Measurements from ENCODE around the gene PHF12.
A peak's percentile ranks its signal among the peaks of the same experiment; 100 is the strongest.

Gene PHF12

DNA sequence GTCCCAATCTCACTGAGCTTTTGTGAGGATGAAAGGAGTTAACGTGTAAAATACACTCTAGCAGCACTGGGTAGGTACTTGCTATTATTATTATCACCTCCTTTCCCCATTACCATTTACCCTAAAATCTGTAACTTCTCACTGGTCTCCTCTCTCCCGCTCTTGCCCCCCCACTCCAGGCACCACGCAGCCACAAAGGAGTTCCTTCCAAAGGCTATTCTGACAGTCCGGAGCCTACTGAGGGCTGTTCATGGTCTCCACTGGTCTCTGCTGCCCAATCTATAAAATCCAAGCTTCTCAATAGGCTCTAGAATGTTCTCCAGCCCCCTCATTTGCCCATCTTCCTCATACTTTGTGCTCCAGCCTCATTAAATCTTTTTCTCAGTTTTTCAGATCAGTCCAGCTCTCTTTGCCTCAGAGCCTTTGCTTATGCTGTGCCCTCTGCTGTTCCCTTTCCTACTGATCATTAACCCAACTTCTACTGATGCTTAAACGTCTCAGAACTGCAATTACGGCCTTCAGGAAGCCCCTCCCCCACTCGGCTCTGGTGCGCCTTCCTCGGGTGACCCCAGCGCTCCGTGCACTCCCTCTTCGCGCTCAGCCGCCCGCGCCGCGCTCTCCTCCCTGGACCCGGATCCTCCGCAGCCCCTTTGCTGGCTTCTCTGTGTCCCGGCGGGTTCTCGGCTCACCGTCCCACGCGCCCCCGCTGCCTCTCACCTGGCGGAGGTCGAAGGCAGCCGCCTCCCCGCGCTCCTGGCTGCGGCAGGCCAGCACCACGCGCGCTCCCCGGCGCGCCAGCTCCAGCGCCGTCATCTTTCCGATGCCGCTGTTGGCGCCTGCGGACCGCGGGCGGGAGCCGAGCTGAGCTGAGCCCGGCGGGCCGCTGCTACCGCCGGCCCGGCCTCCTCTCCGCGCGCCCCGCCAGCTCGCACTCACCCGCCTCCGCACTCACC lies 49.2 kb downstream of the PHF12 start:
- peak; percentile 36 to 44 for DNase-seq

DNA sequence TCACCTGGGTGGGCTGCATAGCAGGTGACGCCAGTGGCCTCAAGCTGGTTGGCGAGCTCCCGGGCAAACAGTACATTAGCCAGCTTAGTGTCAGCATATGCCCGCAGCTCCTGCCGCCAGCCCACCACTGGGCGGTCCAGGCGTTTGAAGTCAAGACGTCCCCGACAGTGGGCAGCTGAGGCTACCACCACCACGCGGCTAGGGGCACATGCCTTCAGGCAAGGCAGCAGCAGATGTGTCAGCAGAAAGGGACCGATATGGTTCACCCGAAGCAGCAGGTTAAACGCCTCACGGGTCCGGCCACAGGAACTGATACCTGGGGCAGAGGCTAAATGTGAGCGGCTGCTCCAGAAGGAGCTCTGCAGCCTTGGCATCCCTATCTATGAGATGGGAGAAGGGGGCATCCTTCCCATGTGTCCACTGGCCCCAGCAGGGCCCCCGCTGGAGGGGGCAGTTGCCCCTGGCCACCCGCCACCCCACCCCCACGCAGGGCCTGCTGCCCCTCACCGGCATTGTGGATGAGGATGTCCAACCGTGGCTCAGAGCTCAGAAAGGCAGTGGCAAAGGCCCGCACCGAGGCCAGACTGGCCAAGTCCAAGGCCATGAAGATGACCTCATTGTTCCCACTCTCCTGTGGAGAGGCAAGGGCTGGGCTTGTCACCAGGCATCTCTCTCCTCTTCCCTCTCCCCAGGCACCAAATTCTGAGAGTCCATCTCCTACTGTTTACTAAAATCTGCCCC lies 50.2 kb downstream of the PHF12 start:
- DNase-seq, result no peak

DNA sequence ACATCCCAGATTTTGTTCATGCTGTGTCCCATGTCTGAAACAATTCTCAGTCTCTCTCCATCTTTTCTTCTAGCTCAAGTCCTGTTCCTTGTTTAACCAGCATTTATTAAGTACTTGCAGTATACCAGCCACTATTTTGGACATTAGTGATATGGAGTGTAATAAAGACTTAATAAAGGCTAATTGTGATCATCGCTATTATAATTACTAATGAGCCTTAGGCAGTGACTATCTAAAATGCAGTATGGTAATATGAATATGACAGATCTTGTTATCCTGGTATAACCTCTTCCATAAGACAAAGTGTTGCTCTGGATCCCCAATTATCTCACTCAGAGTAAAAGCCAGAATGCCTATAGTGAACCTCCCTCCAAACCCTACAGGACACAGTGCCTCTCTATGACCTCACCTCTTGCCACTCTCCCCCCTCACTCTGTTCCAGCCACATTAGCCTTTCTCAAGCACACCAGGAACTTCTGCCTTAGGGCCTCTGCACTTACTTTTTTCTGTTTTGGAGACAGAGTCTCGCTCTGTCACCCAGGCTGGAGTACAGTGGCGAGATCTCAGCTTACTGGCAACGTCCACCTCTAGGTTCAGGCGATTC lies 52.0 kb downstream of the PHF12 start:
- DNase-seq, result peak in 1 of 2 experiments; percentile 19

DNA sequence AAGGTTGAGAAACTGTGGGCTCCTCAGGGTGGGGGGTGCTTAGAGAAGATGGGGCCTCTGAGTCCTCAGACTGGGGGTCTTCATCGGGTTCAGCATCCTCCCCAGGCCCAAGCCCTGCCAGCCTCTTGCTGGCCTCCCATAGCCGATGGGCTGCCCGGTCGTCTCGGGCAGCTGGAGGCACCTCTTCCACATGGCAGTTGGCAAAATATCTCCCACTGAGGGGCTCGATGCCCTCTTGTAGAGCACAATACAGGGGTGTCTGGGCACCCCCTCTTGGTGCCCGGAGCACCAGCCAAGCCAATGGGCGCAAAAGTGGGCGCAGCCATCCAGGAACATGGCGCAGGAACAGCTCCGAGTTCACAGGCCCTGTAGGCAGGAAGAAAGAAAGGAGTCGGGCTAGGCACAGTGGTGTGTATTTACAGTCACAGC lies 52.8 kb downstream of the PHF12 start:
- no peak for DNase-seq

DNA sequence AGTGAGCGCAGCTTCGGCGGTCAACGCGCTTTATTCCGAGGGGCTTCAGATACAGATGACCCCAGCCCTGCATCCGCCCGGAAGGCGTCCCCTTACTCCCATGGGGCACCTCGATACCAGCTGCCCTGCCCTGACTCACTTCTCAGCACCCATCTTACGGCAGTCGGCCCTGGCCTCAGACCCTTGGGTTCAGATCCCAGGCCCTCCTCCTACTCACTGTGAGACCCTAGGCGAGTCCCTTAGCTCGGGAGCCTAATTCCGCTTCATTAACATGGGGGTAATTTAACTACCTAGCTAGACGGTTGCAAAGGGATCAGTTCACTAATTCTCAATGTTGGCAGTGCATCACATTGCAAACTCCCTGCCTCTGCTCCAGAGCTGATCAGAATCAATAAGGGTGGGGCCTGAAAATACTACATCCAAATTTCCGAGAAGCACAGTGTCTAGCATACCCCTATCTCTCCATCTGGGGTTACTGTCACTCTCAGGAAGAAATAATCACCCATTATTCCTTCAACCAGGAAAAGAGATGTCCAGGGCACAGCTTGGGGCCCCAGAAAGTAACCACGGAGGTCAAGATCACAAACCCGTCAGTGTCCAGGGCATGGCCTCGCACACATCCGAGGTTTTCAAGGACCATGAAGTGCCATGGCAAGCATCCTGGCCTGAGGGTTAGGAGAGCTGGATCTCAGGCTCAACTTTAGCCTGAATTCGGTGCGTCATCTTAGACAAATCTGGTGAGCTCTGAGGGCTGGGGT lies 53.4 kb downstream of the PHF12 start:
- DNase-seq, result no peak

DNA sequence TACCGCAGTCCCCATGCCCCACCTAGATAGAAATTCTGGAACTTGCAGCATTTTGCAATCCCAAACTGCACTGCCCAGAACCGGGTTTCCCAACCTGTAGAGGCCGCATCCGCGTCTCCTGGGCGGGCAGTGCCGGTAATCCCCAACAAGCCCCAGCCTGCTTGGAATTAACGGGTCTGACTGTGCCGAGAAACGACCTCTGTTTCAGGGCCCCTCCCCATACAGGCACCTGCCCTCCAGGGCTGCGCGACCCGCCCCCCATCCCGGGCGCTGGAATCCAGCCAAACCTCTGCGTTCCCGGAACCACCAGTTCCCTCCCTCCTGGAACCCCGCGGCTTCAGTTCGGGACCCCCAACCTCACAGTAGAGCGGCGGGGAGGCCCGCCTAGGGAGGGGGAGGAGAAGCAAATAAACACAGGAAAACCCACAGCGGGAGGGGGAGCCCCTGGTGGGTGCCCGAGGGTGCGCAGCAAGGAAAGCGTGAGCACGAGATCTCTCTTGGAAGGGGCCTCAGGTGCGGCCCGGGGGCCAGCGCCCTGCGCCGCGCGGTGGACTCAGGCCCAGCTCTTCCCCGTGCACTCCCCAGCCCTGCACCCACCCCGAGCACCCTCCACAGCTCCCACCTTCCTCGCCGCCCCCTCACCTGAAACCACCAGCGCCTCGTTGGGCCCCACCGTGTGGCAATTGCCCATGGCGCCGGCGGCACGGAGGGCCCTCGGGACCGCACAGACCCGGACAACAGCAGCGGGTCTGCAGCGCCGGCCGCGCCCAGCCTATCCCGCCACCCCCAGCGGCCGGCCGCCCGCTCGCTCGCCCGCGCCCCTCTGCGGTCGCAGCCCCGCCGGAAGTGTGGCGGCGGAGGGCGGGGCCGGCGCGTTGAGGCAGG lies 54.2 kb downstream of the PHF12 start, which contains the start of gene FLOT2:
Gene FLOT2, minus strand, starts transcription at position 850 of the 885 bp plus-strand sequence. Its CDS starts 159 bp downstream, at position 691.
- DNase-seq, result peak; percentile 67 to 79

DNA sequence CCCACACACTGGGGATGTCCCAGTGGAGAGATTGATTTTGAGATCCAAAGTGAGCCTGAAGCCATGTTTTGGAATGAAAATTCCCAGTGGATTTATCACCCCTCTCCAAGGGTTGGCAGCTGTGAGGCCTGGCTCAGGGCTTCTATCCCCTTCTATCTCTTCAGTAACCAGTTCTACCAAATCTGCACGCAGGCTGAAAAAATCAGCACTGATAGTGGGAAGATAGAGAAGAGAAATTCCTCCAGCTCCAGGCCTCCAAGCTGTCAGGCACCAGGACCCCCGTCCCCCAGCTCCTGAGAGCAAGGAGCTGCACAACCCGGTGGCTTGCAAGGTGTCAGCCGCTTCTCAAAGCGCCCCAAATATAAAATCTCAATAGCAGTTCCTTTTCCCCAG lies 54.8 kb downstream of the PHF12 start:
- no peak for DNase-seq

DNA sequence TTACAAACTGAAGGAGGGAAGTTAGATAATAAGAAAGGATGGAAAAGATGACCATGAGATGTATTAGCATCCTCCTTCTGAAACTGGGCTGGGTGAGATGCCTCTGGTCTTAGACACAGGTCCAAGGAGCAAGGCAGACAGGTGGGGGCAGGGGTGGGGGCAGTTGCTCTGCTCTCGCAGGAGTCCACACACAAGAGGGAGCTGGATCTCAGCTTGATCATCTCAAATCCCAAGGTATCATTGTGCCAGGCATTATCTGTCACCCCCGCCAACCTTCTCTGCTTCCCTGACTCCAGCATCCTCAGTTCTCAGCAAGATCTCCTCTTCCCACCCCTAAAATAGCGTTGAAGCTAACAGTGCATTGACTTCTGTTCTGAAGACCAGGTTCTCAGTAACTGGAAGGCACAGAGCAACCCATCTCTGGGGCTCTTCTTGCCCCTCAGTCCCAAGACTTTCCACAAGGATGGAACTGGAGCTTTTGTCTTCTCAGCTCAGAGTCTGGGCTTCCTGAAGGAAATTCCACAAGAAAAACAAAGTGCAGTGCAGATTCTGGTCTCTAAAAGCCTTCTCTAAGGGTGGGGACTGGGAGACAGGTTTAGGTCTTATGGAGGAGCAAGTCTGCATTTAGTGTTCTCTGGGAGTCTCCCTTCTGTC lies 55.4 kb downstream of the PHF12 start:
- no peak for DNase-seq

DNA sequence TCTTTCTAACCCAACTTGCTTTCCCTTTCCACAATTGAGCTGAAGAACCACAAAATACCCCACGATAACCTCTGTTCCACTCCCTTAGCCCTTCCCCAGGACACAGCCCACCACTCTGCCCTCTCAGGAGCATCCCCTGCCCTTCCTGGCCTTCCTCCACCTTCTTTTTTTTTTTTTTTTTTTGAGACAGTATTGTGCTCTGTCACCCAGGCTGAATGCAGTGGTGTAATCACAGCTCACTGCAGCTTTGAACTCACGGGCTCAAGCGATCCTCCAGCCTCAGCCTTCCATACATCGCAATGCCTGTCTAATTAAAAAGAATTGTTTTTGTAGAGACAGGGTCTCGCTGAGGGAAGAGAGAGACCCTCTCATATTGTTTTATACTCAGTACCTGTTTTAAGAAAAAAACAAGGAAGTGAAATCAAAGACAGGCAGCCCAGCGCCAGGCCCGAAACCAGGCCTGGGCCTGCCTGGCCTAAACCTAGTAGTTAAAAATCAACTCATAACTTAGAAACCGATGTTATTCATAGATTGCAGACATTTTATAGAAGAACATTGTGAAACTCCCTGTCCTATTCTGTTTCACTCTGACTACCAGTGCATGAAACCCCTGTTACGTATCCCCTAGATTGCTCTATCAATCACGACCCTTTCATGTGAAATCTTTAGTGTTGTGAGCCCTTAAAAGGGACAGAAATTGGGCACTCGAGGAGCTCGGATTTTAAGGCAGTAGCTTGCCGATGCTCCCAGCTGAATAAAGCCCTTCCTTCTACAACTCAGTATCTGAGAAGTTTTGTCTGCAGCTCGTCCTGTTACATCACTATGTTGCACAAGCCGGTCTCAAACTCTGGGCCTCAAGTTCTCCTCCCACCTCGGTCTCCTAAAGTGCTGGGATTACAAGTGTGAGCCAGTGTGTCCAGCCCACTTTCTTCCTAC lies 57.8 kb downstream of the PHF12 start:
- DNase-seq, result peak; percentile 67 to 74

DNA sequence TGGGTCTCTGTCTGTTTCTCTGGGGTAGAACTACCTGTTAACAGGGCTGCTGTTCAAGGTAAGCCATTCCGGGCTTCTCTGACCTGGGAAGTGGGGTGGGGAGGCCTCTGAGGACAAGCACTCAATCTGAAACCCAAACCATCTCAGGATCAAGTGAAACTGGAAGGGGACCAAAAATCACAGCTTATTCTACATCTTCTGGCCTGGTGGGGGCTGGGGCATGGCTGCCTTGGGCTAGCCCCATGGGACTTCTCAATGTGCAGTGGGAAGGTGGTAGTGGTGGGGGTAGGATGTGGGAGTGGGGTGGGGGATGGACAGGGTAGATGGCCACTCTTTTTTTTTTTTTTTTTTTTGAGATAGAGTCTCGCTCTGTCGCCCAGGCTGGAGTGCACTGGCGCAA lies 59.3 kb downstream of the PHF12 start:
- no peak for DNase-seq

DNA sequence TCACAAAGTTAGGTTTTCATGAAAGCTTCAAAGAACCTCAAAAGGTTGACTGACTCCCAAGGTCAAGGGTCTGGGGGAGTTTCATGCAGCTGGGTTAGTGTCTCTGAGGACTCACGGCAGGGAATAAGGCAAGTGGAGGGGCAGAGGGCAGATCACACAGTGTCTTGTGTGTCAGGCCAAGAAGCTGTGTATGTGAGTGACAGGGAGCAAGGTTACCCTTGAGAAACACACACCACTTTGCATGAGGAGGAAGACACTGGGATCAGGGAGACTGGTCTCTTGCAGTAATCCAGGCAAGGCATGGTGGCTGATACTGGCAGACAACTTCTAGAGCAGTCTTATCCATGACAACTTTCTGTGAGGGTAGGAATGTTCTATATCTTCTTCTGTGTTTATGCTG lies 60.1 kb downstream of the PHF12 start:
- DNase-seq, result no peak

DNA sequence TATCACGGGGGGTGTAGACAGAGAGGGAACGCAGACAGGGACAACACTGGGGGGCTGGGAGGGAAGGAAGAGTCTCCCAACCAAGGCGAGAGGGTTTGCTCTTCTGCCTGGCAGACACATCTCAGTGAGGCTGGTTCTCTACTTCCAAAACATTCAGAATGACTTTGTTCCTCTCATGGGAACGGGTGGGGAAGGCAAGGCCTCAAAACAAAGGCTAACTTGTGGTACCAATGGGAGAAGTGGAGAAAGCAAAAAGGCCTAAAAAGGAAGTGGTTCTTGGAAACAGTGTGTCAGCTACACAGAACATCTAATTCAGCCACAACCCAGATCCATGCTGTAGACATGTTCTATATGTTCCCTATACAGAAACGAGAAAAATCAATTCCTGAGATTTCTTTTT lies 61.3 kb downstream of the PHF12 start:
- peak in 1 of 2 experiments; percentile 25 for DNase-seq

DNA sequence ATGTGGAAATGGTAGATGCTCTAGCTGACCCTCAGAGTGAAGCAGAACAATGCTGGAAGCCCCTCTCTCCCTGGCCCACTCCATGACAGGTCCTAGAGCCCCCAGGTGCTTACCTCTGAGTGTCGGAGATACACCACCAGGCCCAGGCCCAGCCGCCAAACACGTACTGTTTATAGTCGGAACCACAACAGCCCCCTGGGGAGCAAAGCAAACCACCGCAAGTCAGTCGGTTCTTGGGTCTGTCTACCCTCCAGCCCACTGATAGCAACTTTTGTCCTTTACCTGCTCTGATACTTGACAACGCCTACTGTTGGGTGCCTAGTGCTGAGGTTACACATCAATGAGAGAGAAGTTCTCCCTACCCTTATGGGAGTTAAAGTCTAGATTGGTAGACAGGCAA lies 62.5 kb downstream of the PHF12 start:
- no peak for DNase-seq

DNA sequence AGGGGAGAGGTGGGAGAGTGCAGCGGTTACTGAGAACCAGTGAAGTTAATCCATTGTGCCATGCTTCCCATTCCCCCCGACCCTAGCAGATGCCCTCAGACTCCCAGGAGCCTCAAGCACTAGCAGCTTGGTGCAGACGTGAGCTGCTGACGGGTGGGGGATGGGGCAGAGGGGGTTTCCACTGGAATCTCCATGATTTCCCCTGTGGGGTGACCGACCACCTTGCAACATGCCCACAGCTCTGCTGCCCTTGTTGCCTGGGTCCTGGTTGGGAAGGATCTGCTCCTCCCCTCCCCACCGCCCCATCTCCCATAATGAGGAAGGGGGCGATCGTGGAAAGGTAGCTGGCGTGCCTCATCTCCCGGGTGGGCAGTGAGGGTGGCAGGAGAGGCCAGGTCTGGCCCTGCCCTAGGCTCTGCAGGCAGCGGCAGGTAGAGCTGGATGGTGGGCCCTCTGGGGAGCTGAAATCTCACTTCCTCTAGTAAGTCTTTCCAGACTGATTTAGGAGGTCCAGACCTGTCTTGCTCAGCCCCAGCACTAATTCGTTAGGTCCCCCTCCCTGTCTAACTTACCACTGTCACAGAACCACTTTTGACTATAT lies 63.3 kb downstream of the PHF12 start:
- no peak for DNase-seq

DNA sequence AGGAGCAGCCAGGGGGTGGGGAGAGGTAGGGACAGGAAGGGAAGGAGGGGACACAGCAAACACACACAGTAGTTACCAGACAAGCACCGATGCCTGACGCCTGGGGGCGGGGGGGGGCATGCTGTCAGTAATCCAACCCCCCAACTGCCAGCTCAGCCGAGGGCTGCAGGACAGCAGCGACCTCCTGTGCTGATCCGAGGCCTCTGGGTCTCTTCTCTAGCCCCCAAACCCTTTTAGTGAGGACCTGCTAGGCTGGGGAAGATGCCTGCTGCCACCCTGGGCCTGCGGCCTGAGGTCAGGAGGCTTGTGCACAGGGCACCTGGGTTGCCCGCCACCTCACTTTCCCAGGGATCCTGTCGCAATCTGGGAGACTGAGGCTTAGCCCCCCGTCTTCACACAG lies 65.4 kb downstream of the PHF12 start:
- no peak for DNase-seq

DNA sequence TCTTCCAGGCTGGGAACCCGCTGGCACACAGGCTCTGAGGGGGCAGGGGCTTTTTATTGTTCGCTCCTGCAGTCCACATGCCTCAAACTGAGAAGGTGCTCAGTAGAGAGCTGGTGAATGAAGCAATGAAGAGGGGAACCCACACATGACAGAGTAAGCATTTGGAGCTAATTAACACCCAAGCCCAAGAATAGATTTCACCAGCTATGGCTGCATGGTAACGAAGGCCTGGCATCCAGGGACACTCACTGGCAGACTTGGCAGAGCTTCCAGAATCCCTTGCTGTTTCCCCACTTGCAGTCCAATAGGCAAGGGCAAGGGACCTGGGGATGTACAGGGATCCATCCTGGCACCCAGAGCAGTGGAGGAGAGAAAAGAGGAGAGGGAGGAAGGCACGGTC lies 66.0 kb downstream of the PHF12 start:
- no peak for DNase-seq

DNA sequence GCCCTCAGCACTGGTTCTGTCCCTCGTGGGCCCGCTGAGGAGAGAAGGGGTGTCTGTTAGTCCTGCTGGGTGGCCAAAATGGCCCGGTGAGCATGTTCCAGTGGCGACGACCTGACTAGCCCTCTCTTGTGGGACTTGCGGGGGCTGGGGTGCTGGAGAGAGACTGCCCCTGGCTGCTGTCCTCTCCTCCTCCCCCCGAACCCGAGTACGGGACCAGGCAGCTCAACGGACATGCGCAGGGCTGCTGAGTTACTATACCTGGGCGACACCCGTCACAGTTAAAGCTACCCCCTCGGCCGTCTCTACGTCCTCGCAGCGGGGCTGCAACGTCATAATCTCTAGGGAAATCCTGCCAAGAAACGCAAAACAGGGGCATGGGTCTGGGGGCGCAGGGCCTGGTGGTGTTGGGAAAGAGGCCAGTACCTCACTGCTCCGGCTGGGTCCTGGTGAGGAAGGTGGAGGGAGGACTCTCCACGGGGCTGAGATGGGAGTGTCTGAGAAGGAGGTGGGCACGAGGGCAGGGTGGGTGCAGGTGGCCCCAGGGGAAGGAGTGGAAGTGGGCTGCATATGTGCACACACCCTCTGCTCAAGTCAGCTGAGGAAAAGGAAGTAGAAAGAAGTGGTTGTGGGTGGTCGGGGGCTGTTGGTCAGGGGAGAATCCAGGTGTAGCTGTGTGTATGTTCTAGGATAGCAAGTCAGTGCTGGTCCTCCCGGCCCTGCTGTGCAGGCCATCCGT lies 67.2 kb downstream of the PHF12 start:
- DNase-seq, result no peak

DNA sequence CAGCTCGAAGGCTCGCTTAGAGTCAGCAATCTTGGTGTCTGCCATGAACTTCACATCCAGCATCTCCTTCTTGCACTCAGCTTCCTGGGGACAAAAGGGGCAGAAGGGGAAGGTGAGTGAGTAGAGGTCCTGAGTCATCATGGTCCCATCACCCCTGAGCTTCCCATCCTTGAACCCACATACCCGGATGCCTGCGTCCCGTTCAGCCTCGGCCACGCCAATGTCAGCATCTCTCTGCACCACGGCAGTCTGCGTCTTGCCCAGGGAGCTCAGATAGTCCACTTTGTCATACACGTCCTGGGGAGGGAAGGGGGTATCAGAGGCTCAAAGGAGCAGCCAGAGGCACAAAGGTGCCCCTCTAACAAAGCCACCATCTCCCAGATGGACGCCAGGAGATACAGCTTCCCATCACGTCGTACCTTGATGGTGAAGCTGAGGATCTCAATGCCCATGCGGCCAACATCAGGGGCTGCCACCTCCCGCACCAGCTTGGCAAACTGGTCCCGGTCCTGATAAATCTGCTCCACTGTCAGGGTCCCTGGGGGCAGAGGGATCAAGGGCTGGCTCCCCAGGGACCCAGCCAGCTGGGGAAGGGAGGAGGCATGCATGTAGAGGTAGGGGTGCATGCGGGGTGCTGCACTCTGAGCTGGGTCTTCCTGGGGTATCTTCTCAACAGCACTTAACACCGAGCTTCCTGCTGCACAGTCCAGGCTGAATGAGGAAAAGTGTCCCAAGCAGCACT lies 69.0 kb downstream of the PHF12 start:
- DNase-seq, result no peak
